Type B pancreatic cell (in vitro differentiated cells): ENCODE results near the gene GUK1. TPM values are rescaled to one million over a fixed set of nuclear protein-coding genes. Genes with fewer than 3 reads are reported as not detected.

Experiments used
- DNase-seq: peaks from one replicate; pipeline ENCODE4 v3.0.0; 2021; ENCODE audit warnings: mixed read lengths; ENCODE audit not compliant: unreplicated experiment; ENCODE audit errors: extremely low spot score
- H3K27ac Mint-ChIP-seq: 2 replicates; pipeline ENCODE4 v1.8.0; 2021; ENCODE audit warnings: mild to moderate bottlenecking, mixed read lengths
- H3K27me3 Mint-ChIP-seq: 2 replicates; pipeline ENCODE4 v1.8.0; 2021; ENCODE audit warnings: mixed read lengths
- H3K36me3 Mint-ChIP-seq: 2 replicates; pipeline ENCODE4 v1.8.0; 2021; ENCODE audit warnings: mixed read lengths
- H3K4me1 Mint-ChIP-seq: one replicate; pipeline ENCODE4 v1.8.0; 2021; ENCODE audit warnings: mixed read lengths; ENCODE audit not compliant: unreplicated experiment
- H3K4me3 Mint-ChIP-seq: 2 replicates; pipeline ENCODE4 v1.8.0; 2021; ENCODE audit warnings: mild to moderate bottlenecking, mixed read lengths
- H3K9me3 Mint-ChIP-seq: 2 replicates; pipeline ENCODE4 v1.8.0; 2021; ENCODE audit warnings: mixed read lengths
- total RNA-seq: library from RNA; stranded (reverse); gene quantifications from 2 replicates; pipeline ENCODE4 v1.2.1, GENCODE V29; 2021; ENCODE audit warnings: low replicate concordance
- TF ChIP-seq, protein P1 (sequence below): fragments of 200-600 bp; sonication (generic); conservative IDR thresholded peaks from 2 replicates; pipeline ENCODE4 v1.5.0; 2021; ENCODE audit warnings: antibody characterized with exemption, mild to moderate bottlenecking

Gene GUK1
- total RNA-seq, 1 donor from 2014 or later, result 133 TPM

DNA sequence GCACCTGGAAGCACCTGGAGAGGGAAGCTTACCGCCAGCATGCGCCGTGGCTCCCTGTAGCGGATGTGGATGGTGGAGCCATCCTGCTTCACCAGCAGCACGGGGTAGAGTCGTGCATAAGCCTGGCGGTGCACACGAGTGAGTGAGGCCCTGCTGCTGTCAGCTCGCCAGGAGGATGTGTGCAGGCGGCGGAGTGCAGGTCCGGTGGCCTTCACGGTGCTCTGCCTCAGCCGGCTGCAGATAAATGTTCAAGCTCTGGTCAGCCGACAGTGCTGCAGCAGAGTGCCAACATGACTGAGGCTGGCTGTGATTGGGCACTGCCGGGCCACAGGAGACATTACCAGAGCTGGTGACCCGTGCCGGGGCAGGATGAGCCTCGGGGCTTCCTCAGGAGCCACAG, 32.4 kb upstream of the GUK1 start:
- Mint-ChIP-seq H3K27me3 (no peaks in the 10 kb centered on the region), H3K36me3 (no peaks in the 10 kb centered on the region), H3K9me3 (no peaks in the 10 kb centered on the region), H3K4me1 (peaks cover 13% of the 10 kb centered on the region), H3K4me3 (peak overlapping the region; percentile 96), H3K27ac (peak overlapping the region; percentile 98)
- TF ChIP-seq, protein P1, sequence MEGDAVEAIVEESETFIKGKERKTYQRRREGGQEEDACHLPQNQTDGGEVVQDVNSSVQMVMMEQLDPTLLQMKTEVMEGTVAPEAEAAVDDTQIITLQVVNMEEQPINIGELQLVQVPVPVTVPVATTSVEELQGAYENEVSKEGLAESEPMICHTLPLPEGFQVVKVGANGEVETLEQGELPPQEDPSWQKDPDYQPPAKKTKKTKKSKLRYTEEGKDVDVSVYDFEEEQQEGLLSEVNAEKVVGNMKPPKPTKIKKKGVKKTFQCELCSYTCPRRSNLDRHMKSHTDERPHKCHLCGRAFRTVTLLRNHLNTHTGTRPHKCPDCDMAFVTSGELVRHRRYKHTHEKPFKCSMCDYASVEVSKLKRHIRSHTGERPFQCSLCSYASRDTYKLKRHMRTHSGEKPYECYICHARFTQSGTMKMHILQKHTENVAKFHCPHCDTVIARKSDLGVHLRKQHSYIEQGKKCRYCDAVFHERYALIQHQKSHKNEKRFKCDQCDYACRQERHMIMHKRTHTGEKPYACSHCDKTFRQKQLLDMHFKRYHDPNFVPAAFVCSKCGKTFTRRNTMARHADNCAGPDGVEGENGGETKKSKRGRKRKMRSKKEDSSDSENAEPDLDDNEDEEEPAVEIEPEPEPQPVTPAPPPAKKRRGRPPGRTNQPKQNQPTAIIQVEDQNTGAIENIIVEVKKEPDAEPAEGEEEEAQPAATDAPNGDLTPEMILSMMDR, result no peak
- no peak for DNase-seq

DNA sequence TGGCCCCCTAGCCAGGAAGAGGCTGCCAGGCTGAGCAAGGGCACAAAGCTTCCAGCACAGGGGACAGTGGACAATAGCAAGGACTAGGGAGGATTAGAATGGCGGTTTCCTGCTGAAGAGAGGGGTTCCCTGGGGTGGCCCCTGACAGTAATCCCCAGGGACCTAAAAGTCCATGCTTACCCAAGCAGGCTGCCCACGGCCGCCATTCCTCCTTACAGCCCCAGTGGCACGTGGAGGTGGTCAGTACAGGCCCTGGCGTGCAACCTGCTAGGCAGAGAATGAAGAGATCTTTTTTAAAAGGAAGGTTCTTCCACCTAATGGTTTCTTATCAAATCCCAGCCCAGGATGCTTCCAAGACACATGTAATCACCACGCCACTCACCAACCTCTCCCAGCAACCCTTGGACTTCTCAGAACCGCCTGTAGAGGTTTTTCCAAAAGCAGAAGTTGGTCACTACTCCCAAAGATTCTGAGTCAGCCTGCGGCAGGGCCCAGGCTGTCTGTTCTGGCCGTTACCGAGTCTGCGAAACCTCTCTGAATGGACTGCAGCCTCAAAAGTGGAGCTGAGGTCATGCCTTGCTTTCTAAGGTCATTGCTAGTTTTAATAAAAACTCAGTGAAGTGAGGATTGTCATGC, 31.9 kb upstream of the GUK1 start:
- H3K27ac Mint-ChIP-seq, result peak overlapping the region; percentile 98
- no peaks in the 10 kb centered on the region for H3K9me3 Mint-ChIP-seq
- TF ChIP-seq, protein P1, result no peak
- H3K4me1 Mint-ChIP-seq, result peaks cover 13% of the 10 kb centered on the region
- no peak for DNase-seq
- no peaks in the 10 kb centered on the region for H3K36me3 Mint-ChIP-seq
- H3K4me3 Mint-ChIP-seq, result peak overlapping the region; percentile 96
- no peaks in the 10 kb centered on the region for H3K27me3 Mint-ChIP-seq

DNA sequence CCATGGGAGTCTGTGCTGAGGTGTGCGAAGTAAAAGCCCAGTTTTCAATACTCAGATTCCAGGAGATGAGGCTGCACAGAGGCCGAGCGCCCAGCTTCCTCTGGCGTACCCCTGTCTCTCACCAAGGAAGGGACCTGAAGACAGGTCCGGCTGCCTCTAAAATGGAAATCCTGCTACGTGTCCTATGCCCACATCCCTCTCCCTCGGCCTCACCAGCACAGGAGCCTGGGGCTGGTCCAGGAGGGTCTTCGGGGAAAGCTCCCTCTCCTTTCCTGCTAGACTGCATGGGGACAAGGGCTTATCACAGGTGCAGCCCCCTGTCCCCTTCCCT, 31.4 kb upstream of the GUK1 start:
- peaks cover 13% of the 10 kb centered on the region for H3K4me1 Mint-ChIP-seq
- peak overlapping the region; percentile 96 for H3K4me3 Mint-ChIP-seq
- no peaks in the 10 kb centered on the region for H3K27me3 Mint-ChIP-seq
- DNase-seq, result no peak
- H3K9me3 Mint-ChIP-seq, result no peaks in the 10 kb centered on the region
- H3K27ac Mint-ChIP-seq, result peak overlapping the region; percentile 98
- TF ChIP-seq, protein P1, result no peak
- H3K36me3 Mint-ChIP-seq, result no peaks in the 10 kb centered on the region

DNA sequence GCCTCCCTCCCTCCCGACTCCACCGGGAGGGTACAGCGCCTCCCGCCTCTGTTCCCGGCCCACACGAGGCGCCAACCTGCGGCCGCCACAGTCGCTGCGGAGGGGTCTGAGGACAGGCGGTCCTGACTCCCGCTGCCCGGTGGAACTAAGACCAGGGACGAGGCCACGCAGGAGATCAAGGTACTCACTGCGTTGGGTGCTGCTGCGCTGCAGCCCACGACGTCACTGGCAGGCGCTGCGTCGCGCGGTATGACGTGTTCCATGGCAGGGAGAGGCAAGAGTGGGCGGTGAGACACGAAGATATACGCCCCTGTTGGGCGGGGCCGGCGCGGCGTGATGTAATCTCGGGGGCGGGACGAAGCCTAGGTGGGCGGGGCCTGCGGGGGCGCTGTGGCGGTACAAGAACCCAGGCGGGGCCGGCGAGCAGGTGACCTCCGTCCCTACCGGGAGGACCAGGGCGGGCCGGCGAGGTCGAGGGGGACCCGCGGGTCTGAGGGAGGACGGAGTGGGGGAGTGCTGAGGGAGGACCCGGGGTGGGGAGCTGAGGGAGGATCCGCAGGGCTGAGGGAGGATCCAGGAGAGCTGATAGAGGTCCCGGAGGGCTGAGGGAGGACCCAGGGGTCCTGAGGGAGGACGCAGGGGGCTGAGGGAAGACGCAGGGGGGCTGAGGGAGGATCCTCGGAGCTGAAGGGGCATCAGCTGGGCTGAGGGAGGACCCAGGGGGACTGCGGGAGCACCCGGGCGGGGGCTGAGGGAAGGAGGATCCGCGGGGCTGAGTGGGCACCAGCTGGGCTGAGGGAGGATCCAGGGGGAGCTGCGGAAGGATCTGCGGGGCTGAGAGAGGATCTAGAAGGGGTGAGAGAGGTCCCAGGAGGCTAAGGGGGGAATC, 30.8 kb upstream of the GUK1 start, which contains the start of gene MRPL55:
TSS of gene MRPL55 (minus strand) at position 227 of the 889 bp plus-strand sequence. CDS start 1,039 bp downstream, outside the sequence.
- TF ChIP-seq, protein P1, result peak; percentile 45
- H3K36me3 Mint-ChIP-seq, result no peaks in the 10 kb centered on the region
- H3K27ac Mint-ChIP-seq, result peak within 1 kb of the TSS; percentile 98
- no peaks in the 10 kb centered on the region for H3K9me3 Mint-ChIP-seq
- no peaks in the 10 kb centered on the region for H3K27me3 Mint-ChIP-seq
- DNase-seq, result peak; percentile 99
- peaks cover 11% of the 10 kb centered on the region for H3K4me1 Mint-ChIP-seq
- H3K4me3 Mint-ChIP-seq, result peak within 1 kb of the TSS; percentile 96

DNA sequence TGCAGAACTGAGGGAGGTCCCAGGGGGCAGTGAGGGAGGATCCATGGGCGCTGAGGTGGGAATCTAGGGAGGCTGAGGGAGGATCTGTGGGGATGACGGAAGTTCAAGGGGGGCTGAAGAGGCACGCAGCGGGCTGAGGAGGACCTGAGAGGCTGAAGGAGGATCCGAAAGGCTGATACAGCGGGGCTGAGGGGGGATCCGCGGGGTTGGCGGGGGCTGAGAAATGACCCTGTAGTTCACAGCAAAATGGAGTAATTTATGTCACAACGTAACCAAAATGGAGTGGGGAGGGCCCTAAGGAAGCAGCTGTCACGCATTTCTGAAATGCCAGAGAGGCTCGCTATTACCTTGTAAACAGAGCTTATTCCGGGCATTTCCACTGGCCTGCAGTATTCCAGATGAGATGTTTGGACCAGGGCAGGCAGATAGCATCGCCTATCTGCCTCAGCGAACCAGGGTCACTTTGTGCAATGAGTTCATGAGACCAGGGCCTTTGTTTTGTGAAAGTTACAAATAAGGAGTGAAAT, 30.1 kb upstream of the GUK1 start:
- Mint-ChIP-seq H3K4me1 (peaks cover 6% of the 10 kb centered on the region), H3K4me3 (peak overlapping the region; percentile 96), H3K27me3 (no peaks in the 10 kb centered on the region), H3K27ac (peak overlapping the region; percentile 98), H3K9me3 (no peaks in the 10 kb centered on the region), H3K36me3 (no peaks in the 10 kb centered on the region)
- DNase-seq, result no peak
- TF ChIP-seq, protein P1, result no peak
